HG03103 (cell line): ENCODE data around the gene WWOX.

Experiments used
- ATAC-seq: cut with Tn5 transposase; IDR thresholded peaks from one replicate; pipeline ENCODE4 v1.9.1; 2021; ENCODE audit warnings: low read depth; ENCODE audit not compliant: unreplicated experiment

WWOX gene

DNA sequence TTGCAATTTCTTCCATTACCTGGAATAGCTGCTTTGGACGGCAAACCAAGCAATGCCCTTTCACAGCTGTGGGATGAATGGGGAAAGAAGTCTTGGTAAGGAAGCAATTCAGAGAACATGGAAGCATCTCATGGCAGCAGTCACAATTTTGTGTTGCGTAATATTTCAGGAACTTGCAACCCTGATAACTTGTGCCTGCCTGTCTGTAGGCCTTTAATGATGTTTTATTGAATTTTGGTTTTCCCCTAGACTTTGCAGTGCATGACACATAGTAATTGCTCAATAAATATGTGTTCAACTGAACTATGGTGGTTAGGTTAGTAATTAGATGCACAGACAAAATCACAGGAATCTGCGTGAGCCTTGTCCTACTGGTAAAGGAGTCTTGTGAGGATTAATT is 439.5 kb downstream of the WWOX start:
- no peak for ATAC-seq

DNA sequence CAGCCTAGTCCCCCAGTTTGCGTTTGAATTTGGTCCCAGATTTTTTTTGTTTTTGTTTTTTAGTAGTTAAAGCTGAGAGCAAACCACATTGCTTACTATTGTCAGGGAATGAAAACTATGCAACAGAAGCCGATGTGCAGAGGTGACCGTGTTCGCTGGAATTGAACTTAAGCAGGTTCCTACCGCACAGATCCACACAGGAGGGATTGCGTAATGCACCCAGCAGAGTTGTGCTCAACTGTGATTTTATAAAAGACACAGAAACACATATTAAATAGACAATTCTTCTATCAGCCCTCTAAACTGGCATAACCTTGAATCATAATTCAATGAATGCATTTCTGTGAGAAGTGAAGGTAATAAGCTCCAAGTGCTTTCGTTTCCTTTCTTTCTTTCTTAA is 443.0 kb downstream of the WWOX start:
- no peak for ATAC-seq

DNA sequence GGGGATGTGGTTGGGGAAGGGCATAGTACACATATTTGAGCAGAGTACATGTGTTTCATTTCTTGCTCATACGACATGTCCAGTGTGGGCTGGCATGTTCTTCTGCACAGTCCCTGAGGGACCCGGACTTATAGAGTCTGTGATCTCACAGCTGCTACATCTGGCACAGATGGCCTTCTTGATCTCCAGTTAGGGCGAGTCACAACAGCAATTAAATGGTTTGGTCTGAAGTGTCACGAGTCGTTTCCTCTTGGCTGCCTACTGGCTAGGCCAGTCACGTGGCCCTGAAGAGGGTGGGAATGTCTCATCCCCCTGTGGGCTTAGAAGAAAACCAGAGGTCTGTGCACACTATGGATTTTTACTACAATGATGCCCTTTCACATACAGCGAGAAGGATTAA is 443.6 kb downstream of the WWOX start:
- no peak for ATAC-seq

DNA sequence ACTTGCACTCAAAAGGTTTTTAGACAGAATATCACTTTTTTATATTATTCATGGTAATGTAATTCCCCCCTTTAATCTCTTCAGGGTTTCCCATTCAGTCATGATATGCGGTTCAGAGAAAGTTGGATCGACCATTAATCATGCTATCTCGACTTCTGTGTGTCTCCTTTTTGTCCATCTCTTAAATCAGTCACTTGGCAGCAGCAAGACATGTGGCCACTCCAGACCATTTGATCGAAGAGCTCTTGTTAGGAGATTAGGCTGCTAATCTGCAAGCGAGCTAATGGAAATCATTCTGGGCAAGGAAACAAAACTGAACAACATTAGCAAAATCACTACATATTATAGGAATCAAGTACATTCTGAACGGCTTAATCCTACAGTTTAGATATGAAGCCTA is 449.9 kb downstream of the WWOX start:
- no peak for ATAC-seq

DNA sequence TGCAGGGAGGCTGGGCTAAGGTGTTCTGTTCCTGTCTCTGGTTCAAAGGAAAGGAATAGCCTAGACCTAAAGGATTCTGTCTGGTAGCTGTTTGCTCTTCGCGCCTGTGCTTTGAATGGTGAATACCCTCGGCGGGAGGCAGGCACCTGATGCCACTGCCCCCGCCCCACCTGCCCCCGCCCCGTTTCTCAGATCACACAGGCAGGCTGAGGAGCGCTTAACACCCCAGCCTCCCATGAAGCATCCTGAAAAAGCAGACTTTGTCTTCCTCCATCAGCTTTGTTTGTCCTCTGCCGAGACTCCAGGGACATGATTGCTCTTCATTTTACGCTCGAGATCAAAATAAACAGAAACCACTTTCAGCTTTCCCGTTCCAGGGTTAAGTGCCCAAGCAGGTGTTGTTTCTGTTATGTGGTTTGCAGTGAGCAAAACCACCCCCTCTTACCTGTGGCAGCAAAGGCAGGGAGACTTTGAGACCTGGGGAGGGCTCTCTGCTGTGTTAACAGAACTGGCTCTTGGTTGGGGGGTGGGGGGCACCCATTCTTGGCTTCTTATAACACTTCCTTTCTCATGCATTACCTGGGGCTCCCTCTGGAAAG is 452.1 kb downstream of the WWOX start:
- ATAC-seq: no peak

DNA sequence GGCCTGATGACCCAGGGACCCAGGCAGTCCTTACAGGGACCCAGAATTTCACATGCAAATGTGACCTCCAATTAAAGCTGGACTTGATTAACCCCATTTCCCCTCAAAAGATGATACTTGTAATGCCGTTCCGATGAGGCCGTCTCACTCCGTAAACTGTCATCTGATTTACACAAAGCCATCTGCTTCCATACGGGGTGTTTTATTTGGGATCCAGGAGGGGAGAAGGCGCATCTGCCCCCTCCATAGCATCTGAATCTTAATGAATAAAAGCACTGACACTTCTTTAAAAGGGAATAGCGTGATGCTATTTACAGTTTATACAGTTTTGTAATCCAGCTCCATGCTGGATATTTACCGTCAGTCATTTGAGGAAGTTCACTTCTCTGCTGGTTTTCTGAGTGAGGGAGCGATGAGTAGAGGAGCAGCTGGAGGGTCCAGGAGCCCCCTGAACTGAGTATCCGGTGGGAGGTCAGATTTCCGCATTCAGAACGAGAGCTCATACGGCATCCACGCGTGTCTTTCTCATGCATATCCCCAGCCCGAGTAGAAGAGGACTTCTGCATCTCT is 452.7 kb downstream of the WWOX start:
- no peak for ATAC-seq

DNA sequence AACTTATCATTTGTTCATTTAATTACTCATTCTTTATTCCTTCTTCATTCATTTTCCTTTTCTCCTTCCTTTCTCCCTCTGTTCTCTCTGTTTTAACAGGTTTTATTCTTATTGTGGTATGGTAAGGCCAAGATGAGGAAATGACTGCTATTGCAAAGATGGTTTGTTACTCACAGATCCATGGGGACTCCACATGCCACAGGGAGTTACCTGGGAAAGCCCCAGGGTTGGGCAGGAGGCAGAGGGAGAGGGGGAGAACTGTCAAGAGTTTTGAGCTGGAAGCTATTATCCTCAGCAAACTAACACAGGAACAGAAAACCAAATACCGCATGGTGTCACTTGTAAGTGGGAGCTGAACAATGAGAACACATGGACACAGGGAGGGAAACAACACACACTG is 453.3 kb downstream of the WWOX start:
- ATAC-seq: no peak

DNA sequence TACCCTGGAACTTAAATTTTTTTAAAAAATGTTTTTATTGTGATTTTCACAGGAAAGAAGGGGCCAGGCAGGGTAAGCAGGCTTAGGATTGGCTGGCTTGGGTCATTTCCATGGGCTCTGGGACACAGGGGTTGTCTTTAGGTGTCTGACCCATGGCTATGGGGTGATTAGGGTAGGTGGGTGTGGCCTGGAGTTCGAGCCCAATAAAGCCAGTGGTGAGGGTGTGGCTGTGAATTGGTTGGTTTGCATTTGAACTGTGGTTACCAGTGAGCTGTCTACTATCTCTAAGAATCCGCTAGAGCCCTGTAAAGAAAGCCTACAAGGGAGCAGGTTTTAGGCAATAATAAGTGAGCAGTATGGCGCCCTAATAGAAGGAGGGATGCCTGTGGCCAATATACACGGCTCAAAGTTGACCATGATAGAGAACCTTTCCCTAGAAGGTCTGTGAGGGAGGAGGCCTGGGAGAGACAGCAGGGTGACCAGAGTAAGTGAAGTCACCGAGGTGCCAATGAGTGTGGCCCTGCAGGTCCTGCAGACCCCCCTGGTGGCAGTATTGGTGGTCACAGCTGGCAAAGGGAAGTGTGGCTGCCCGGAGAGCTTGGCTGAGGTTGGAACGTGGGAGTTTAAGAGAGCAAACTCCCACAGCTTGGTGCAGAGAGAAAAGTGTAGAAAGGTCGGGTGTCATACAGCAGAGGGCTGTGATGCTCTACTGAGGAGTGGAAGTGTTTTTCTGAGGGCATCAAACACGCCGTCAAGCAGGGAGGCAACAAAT is 454.0 kb downstream of the WWOX start:
- ATAC-seq: no peak

DNA sequence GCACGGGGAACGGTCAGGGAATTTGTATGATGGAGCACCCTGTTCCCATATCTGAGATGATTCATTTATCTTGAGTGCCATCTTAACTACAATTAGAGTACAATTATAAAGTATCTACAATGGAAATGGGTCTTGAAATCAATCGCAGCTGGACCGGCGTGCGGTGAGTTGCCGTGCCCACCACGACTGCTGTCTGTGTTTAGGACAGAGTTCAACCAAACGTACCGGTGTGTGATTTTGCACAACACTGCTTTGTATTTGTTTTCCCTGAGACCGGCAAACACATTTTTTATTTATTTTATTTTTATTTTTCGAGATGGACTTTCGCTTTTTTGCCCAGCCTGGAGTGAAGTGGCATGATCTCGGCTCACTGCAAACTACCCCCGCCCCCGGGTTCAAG is 457.0 kb downstream of the WWOX start:
- ATAC-seq: no peak

DNA sequence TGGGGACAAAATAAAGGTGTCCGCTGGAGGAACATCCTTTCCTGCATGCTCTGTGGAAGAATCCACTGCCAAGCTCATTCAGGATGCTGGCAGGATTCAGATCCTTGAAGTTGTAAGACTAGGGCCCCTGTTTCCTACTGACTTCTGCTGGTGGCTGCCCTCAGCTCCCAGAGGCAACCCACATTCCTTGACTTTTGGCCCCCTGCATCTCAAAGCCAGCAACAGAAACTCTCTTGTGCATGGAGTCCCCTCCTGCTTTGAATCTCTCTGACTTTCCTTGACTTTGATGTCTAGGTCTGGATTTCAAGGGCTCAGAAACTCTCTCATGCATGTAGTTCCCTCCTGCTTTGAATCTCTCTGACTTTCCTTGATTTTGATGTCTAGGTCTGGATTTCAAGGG is 461.5 kb downstream of the WWOX start:
- no peak for ATAC-seq

DNA sequence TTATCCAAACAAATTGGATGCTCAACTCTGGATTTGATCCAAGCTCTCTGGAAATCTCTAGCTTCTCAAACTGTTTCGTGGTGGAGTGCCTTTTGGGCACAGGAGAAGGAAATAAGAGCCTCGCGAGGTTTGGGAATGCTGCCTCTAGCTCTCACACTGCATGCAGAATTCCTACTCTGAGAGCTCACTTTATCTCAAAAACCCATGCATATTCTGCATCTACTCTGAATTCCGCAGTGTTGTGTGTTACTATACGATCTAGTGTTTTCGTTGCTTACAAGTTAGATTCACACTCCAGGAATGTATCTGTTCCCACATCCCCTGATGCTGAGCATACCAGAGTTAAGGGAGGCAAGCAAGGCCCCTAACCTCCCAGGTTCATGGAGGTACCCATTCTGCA is 462.7 kb downstream of the WWOX start:
- no peak for ATAC-seq

DNA sequence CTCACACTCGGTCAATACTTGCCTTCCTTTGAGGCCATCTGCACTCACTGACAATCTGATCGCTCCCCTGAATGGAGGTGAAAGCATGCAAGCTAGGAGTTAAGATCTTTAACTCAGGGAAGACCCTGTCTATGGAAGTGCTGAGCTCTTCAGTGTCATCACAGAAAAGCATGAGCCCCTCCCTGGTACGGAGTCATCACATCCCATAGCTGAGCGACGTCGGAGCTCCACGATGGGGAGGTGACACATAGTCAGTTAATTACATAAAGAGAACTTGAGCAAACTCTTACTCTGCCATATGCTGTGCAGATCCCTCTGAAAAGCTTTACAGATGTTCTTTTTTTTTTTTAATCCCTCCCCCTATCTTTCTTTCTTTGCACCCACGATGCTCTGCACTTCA is 463.2 kb downstream of the WWOX start:
- no peak for ATAC-seq

DNA sequence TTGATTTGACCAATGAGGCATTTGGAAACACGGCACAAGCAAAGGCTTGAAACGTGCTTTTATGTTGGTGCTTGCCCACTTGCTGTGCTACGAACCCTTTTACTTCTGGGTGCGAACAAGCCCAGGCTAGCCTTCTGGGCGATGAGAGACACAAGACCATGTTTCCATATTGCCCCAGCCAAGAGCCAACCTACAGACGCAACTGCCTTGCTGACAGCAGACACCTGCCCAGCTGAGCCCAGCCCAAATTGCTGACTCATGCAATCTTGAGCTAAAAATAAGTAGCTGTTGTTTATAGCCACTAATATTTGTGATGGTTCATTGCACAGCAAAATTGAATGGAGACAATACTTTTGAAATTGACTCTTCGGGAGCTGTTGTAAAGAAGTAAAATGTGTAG is 464.5 kb downstream of the WWOX start:
- ATAC-seq: no peak

DNA sequence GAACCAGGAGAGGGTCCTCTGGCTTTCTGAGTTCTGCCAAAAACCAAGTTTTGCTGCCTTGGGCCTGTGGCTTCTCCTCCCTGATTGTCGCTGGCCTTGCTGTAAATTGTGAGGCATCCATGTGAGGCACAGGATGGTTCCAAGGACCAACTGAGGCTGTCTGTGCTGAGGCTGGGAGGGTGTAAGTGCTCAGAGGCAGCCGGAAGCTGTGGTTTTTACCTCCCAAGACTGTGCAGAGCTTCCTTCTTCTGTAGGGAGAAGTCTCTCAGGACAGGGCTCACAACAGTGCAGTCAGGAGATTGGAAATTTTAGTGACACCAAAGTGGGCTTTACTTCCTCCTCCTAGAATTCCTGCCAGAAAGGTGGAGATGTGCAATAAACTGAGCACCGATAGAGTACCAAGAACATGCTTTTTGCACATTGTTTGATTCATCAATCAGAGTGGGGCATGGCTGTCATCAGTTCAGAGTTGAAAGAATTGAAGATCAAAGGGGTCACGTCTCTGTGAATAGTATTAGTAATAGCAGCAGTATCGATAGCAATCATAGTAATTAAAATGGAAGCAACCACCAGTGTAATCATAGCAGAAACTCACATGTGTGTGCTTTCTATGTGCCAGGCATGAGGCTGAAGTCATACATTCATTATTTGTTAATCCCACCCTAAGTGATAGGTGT is 467.1 kb downstream of the WWOX start:
- ATAC-seq: no peak

DNA sequence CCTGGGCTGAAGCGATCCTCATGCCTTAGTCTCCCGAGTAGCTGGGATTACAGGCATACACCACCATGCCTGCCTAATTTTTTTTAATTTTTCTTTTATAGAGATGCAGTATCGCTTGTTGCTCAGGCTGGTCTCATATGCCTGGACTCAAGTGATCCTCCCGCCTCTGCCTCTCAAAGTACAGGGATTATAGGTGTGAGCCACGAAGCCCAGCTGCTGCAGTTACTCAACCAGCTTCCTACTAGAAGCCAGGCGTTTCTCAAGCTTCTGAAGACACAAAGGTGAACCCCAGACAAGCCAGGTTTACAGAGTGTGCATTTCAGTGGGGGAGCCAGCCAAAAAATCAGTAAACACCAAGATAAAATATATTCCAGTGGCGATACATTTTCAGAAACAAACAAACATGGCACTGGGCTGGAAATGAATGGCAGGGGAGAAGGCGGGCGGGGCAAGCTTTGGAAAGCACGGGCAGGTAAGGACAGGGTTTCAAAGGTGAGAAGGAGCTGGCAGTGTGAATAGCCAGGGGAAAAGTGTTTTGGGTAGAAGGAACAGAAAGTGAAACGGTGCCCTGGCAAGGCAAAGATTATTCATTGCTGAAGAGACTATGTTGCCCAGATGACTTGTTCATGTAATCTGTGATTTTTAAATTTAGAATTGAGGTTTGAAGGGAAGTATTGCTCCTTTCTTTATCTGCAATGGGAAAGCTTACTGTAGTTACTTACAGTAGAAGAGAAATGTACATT is 471.1 kb downstream of the WWOX start:
- no peak for ATAC-seq

DNA sequence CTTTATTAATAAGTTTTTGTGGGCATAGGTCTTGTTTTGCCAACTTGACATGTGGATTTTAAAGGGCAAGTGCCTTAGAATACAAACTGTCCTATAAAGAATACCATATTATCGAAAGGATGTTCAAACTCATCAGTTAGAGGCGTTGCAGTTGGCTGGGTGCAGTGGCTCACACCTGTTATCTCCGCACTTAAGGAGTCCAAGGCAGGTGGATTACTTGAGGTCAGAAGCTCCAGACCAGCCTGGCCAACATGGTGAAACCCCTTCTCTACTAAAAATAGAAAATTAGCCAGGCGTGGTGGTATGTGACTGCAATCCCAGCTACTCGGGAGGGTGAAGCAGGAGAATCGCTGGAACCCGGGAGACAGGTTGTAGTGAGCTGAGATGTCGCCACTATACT is 472.0 kb downstream of the WWOX start:
- no peak for ATAC-seq

DNA sequence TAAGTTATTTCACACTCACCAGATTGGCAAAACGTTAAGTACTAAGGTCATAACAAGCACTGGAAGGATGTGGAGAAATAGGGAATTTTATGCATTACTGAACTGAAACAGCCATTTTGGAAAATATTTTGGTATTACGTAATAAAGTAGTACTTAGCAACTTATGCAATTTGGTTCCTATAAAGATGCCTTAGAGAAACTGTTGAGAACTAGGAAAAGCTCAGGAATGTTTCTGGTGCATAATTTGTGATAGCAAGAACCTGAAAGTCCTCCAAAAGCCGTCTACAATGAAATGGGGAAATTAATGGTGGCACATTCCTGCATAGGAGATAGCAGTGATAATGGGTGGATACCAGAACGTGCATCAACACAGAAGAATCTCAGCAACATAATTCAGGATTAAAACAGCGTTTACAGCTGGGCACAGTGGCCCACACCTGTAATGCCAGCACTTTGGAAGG is 472.5 kb downstream of the WWOX start:
- ATAC-seq: no peak

DNA sequence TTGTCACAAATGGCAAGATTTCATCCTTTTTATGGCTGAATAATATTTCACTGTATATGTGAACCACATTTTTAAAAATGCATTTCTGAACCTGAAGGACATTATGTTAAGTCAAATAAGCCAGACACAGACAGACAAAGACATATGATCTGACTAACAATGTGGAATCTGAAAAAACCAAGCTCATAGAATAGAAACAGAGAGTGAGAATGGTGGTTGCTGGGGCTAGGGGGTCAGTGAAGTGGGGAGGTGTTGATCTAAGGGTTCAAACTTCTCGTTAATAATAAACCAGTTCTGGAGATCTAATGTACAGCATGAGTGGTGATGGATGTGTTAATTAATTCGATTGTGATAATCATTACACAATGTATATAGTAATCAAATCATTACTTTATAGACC is 475.1 kb downstream of the WWOX start:
- ATAC-seq: no peak

DNA sequence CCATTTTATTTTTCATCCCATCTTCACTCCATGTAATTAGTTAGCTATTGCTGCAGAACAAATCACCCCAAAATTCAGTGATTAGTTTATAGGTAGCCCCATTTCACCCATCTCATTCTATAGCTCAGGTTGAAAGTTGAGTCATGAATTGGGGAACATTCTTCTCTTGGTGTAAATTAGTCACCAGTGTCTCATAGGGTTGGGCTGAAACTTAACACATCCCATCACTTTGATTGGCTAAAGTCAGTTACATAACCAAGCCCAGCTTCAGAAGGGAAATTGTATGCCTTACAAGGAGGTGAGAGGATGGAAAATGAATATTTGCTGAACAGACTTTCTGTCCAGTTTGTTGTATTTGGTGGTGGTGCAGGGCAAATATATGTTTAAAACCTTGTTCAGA is 477.5 kb downstream of the WWOX start:
- no peak for ATAC-seq

DNA sequence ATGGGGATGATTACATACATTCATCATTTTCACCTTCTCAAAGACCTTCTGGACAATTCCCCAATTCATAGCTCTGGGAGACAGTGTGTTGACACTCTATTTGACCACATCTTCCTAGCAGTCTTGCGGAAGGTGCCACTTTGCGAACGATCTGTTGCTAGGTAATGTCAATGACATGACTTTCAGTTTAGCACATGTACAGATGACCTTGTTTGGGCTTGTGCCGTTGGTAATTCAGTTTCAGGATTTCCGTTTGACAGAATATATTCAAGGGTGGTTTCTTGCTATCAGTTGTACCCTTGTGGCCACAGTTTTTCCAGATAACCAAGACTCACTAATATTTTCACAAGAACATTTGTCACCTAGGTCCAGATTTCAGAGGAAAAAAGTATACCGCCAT is 478.2 kb downstream of the WWOX start:
- ATAC-seq: no peak

DNA sequence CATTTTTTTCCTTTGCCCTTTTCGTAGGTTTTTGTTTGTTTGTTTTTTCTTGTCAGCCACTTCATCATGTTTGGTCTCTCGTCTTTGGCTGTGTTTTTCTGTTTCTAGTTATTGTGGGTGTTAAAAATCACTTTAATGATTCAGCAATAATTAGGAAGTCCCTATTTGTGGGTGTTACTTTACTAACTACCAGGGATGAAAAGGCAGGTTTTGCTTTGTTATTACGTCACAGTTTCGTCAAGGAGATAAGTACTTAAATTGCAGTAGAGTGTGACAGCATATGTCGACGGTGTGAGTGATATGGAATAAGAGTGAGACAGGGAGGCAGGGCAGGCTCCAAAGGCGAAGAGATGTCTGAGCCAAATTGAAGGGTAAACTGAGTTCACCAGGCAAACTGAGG is 479.6 kb downstream of the WWOX start:
- ATAC-seq: no peak
